Epithelial cell of esophagus (primary cell): Measurements from ENCODE around the gene TRHDE.
"Not testable (repeated sequence)": the region's sequence is repeated elsewhere in the genome, so short reads cannot be mapped to it uniquely, and the experiment has no call there.

ENCODE experiments used
- DNase-seq: peaks from one replicate; pipeline ENCODE4 v3.0.0; 2010; ENCODE audit warnings: low read depth
- H3K4me3 ChIP-seq: 2 replicates; pipeline ENCODE4 v1.5.1; 2011; ENCODE audit warnings: mild to moderate bottlenecking, low read length, control low read depth
- TF ChIP-seq, protein P1 (sequence below): IDR thresholded peaks from 2 replicates; pipeline ENCODE4 v1.5.1; 2011; ENCODE audit warnings: low read depth, mild to moderate bottlenecking, low read length, control low read depth, inconsistent platforms; ENCODE audit not compliant: insufficient read depth; ENCODE audit errors: missing control alignments

The TRHDE gene

DNA sequence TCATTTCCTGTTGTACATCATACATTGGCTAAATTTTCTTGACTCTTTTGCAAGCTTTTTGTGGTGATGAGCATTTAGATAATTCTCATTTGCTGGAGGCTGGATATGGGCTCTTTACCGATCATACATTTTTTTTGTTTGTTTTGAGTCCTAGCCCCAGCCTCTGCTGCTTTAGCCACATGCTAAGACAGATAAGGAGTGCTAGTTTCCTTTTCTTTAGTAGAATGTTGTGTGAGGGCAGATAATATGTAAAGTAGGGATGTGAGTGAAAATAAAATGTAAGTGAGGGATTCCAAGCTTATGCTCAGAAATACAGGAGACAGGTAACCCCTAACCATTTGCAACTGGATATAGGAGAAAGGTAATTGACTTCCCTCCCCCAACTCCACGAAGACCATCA, 405.7 kb downstream of the TRHDE start:
- DNase-seq = no peak
- H3K4me3 ChIP-seq = no peak overlapping the region

DNA sequence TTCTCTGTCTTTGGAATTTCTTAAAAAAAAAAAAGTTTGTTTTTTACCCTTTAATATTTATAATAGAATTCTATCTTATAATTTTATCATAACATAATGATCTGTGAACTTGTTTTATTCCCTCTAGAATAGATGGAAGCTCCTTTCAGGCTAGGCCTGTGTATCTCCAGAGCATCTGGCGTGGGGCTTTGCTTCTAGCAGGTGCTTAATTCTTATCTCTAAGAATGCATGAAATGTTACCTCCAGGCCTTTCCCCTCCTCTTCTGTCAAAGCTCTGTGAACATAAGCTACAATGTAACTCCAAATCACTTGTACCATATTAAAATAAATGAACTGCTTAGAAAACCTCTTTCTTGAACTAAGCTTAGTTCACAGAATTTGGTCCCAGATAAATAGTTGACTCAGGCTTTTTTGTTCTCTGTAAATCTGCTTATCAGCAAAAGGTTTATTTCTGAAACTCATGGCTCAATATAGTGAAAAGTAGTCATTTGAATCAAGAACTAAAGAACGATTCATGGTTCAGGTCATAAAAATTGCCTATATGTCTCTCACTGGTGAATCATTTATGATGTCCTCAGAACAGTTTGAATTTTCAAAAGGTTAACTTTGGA, 407.1 kb downstream of the TRHDE start:
- no peak for DNase-seq
- H3K4me3 ChIP-seq = no peak overlapping the region
- TF ChIP-seq, protein P1, sequence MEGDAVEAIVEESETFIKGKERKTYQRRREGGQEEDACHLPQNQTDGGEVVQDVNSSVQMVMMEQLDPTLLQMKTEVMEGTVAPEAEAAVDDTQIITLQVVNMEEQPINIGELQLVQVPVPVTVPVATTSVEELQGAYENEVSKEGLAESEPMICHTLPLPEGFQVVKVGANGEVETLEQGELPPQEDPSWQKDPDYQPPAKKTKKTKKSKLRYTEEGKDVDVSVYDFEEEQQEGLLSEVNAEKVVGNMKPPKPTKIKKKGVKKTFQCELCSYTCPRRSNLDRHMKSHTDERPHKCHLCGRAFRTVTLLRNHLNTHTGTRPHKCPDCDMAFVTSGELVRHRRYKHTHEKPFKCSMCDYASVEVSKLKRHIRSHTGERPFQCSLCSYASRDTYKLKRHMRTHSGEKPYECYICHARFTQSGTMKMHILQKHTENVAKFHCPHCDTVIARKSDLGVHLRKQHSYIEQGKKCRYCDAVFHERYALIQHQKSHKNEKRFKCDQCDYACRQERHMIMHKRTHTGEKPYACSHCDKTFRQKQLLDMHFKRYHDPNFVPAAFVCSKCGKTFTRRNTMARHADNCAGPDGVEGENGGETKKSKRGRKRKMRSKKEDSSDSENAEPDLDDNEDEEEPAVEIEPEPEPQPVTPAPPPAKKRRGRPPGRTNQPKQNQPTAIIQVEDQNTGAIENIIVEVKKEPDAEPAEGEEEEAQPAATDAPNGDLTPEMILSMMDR = no peak

More for the DNA sequence above, 405.7 kb downstream of the TRHDE start:
- TF ChIP-seq, protein P1 = no peak

DNA sequence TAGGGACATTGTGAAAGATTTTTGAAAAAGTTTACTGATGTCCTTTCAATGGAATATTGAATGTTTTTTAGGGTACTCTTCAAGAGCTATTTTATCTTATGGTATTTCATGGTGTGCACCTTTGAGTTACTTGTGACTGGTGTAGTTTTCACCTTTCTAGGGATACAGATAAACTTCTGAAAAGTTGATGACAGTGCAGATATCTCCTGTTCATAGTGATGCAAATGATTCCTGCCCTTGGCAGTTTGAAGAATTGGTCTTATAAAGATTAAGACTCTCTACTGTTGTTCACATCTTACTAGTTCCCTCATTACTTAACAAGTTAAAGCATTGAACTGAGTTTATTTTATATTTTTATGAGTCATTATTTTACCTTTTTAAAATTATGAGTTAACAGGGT, 408.9 kb downstream of the TRHDE start:
- no peak overlapping the region for H3K4me3 ChIP-seq
- TF ChIP-seq, protein P1 = no peak
- no peak for DNase-seq

DNA sequence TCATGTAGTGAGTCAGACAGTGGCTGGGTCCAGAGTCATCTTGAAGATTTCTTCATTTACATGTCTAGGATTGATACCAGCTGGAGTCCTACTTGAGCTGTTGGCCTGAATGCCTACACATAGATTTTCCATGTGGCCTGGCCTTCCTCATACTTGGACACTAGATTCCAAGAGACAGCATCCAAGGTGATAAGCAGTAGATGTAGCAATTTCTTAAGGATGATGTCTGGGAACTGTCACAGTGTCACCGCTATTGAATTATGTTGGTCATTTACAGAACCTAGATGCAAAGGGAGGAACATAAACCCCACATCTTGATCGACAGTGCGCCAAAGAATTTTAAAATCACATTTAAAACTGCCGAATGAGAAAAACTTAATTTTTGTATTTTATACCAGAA, 412.3 kb downstream of the TRHDE start:
- TF ChIP-seq, protein P1 = no peak

DNA sequence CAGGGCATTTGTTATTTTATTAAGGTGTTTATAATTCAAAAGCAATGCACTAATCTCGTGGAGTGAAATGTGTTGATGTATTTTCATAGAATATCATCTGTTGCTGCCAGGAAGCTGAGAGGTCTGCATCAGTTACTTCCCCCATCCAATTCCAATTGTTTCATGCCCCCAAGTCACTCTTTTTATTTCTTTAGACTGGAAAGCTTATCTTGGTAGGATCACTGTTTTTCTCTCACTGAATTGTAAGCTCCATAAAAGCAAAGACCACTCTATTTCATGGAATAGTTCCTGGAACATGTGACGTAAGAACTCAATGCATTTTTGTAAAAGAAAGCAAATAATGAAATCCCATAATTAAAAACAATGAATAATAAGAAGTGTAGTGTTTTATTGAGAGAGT, 420.2 kb downstream of the TRHDE start:
- TF ChIP-seq, protein P1 = no peak
- DNase-seq = no peak
- H3K4me3 ChIP-seq = no peak overlapping the region

More for the DNA sequence above, 412.3 kb downstream of the TRHDE start:
- no peak for DNase-seq
- no peak overlapping the region for H3K4me3 ChIP-seq

DNA sequence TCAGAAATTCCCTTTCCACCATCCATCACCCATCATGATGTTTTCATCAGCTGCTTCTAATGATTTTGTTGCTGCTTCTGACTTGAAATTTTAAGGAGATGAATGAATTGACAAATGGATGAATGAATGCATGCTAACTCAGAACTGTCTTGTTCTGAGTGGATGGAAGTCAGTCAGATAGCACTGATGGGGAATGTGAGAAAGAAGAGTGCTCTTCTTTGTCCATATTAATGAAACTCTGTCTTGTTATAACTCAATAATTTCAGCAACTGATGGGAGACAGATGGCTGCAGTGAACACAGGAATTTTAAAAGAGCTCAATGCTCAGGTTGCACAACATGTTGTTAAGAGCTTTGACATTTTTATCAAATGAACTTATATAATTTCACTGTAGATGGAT, 422.0 kb downstream of the TRHDE start:
- TF ChIP-seq, protein P1 = no peak
- no peak overlapping the region for H3K4me3 ChIP-seq
- DNase-seq = no peak

DNA sequence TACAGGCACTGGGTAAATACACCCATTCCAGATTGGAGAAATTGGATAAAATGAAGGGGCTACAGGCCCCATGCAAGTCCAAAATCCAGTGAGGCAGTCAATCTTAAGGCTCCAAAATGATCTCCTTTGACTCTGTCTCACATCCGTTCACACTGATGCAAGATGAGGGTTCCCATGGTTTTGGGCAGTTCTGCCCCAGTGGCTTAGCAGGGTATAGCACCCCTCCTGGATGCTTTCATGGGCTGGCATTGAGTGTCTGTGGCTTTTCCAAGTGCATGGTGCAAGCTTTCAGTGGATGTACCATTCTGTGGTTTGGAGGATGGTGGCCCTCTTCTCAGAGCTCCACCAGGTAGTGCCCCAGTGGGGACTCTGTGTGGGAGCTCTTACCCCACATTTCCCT, 427.2 kb downstream of the TRHDE start:
- TF ChIP-seq, protein P1 = no peak
- DNase-seq = no peak
- H3K4me3 ChIP-seq = no peak overlapping the region

DNA sequence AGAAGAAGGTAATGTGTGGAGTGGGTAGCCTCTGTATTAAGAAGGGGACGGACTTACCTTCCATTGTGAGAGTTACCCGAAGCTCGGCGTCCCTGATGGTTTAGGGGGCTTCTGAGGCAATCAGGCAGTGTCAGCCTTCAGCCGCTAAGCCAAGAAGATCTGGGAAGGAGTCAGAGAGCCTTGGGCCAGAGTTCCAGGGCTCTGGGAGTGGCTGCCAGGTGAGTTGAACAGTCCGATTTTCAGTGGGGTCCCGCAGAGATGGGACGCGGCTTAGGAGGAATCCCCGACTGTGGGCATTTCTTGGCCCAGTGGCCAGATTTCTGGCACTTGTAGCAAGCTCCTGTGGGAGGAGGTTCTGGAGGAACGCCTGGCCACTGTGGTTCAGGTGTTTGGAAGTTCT, 439.9 kb downstream of the TRHDE start:
- not testable (repeated sequence) for H3K4me3 ChIP-seq, DNase-seq
